Measurements from ENCODE around the gene PXDN.

PXDN gene

GRCh38 chr2:1744446-1745170 lies at the start of gene PXDN:
Gene PXDN (minus strand): TSS chr2:1744515. CDS start chr2:1744455, 60 bp downstream.
- peaks cover 65% of the 10 kb centered on the region for H3K27me3 Mint-ChIP-seq
- no peaks in the 10 kb centered on the region for H3K36me3 Mint-ChIP-seq
- H3K27ac Mint-ChIP-seq, result no peak within 1 kb of the TSS
- no peak for ATAC-seq
- peak within 1 kb of the TSS; percentile 13 for H3K4me3 Mint-ChIP-seq
- no peaks in the 10 kb centered on the region for H3K4me1 Mint-ChIP-seq
- peaks cover 2% of the 10 kb centered on the region for H3K9me3 Mint-ChIP-seq

GRCh38 chr2:1793868-1794445 lies 49.6 kb upstream of the PXDN start:
- no peak for ATAC-seq
- Mint-ChIP-seq H3K27ac (no peak overlapping the region), H3K36me3 (no peaks in the 10 kb centered on the region), H3K9me3 (no peaks in the 10 kb centered on the region), H3K4me1 (no peaks in the 10 kb centered on the region), H3K4me3 (no peak overlapping the region), H3K27me3 (peaks cover 7% of the 10 kb centered on the region)

GRCh38 chr2:1793001-1793867 lies 48.9 kb upstream of the PXDN start:
- Mint-ChIP-seq H3K4me1 (no peaks in the 10 kb centered on the region), H3K27me3 (peaks cover 3% of the 10 kb centered on the region), H3K27ac (no peak overlapping the region), H3K4me3 (no peak overlapping the region), H3K9me3 (no peaks in the 10 kb centered on the region), H3K36me3 (no peaks in the 10 kb centered on the region)
- no peak for ATAC-seq

- no peak for ATAC-seq
- no peaks in the 10 kb centered on the region for H3K36me3 Mint-ChIP-seq
- no peaks in the 10 kb centered on the region for H3K27me3 Mint-ChIP-seq
- H3K9me3 Mint-ChIP-seq, result no peaks in the 10 kb centered on the region
- H3K27ac Mint-ChIP-seq, result no peak overlapping the region
- H3K4me1 Mint-ChIP-seq, result no peaks in the 10 kb centered on the region
- H3K4me3 Mint-ChIP-seq, result no peak overlapping the region
These were observed 47.5 kb upstream of the PXDN start for GRCh38 chr2:1791685-1792435.

- H3K36me3 Mint-ChIP-seq, result no peaks in the 10 kb centered on the region
- no peak for ATAC-seq
- H3K4me1 Mint-ChIP-seq, result no peaks in the 10 kb centered on the region
- H3K9me3 Mint-ChIP-seq, result no peaks in the 10 kb centered on the region
- no peaks in the 10 kb centered on the region for H3K27me3 Mint-ChIP-seq
- no peak overlapping the region for H3K27ac Mint-ChIP-seq
- H3K4me3 Mint-ChIP-seq, result no peak overlapping the region
These were observed 46.8 kb upstream of the PXDN start for GRCh38 chr2:1791006-1791605.

- Mint-ChIP-seq H3K4me1 (no peaks in the 10 kb centered on the region), H3K27ac (no peak overlapping the region), H3K36me3 (no peaks in the 10 kb centered on the region), H3K27me3 (no peaks in the 10 kb centered on the region), H3K9me3 (no peaks in the 10 kb centered on the region), H3K4me3 (no peak overlapping the region)
- no peak for ATAC-seq
These were observed 46.2 kb upstream of the PXDN start for GRCh38 chr2:1790473-1790872.

GRCh38 chr2:1789610-1790009 lies 45.3 kb upstream of the PXDN start:
- Mint-ChIP-seq H3K4me1 (no peaks in the 10 kb centered on the region), H3K36me3 (no peaks in the 10 kb centered on the region), H3K9me3 (no peaks in the 10 kb centered on the region), H3K27ac (no peak overlapping the region), H3K27me3 (no peaks in the 10 kb centered on the region), H3K4me3 (no peak overlapping the region)
- no peak for ATAC-seq

GRCh38 chr2:1788478-1788959 lies 44.2 kb upstream of the PXDN start:
- no peaks in the 10 kb centered on the region for H3K27me3 Mint-ChIP-seq
- no peak overlapping the region for H3K27ac Mint-ChIP-seq
- H3K4me3 Mint-ChIP-seq, result no peak overlapping the region
- H3K9me3 Mint-ChIP-seq, result no peaks in the 10 kb centered on the region
- no peaks in the 10 kb centered on the region for H3K36me3 Mint-ChIP-seq
- ATAC-seq, result no peak
- H3K4me1 Mint-ChIP-seq, result no peaks in the 10 kb centered on the region

GRCh38 chr2:1787755-1788477 lies 43.6 kb upstream of the PXDN start:
- no peak overlapping the region for H3K4me3 Mint-ChIP-seq
- no peak for ATAC-seq
- no peak overlapping the region for H3K27ac Mint-ChIP-seq
- H3K4me1 Mint-ChIP-seq, result no peaks in the 10 kb centered on the region
- no peaks in the 10 kb centered on the region for H3K9me3 Mint-ChIP-seq
- no peaks in the 10 kb centered on the region for H3K27me3 Mint-ChIP-seq
- no peaks in the 10 kb centered on the region for H3K36me3 Mint-ChIP-seq

GRCh38 chr2:1784986-1785617 lies 40.8 kb upstream of the PXDN start:
- Mint-ChIP-seq H3K4me1 (no peaks in the 10 kb centered on the region), H3K9me3 (no peaks in the 10 kb centered on the region), H3K27ac (no peak overlapping the region), H3K36me3 (no peaks in the 10 kb centered on the region), H3K27me3 (no peaks in the 10 kb centered on the region), H3K4me3 (no peak overlapping the region)
- ATAC-seq, result no peak

GRCh38 chr2:1784087-1784486 lies 39.8 kb upstream of the PXDN start:
- no peaks in the 10 kb centered on the region for H3K9me3 Mint-ChIP-seq
- no peaks in the 10 kb centered on the region for H3K4me1 Mint-ChIP-seq
- no peak overlapping the region for H3K27ac Mint-ChIP-seq
- ATAC-seq, result no peak
- H3K27me3 Mint-ChIP-seq, result no peaks in the 10 kb centered on the region
- H3K36me3 Mint-ChIP-seq, result no peaks in the 10 kb centered on the region
- no peak overlapping the region for H3K4me3 Mint-ChIP-seq

GRCh38 chr2:1782514-1782913 lies 38.2 kb upstream of the PXDN start:
- H3K27me3 Mint-ChIP-seq, result no peaks in the 10 kb centered on the region
- no peak for ATAC-seq
- H3K4me3 Mint-ChIP-seq, result no peak overlapping the region
- no peaks in the 10 kb centered on the region for H3K4me1 Mint-ChIP-seq
- H3K36me3 Mint-ChIP-seq, result no peaks in the 10 kb centered on the region
- no peak overlapping the region for H3K27ac Mint-ChIP-seq
- no peaks in the 10 kb centered on the region for H3K9me3 Mint-ChIP-seq

GRCh38 chr2:1781291-1782080 lies 37.2 kb upstream of the PXDN start:
- no peaks in the 10 kb centered on the region for H3K27me3 Mint-ChIP-seq
- H3K4me3 Mint-ChIP-seq, result no peak overlapping the region
- H3K36me3 Mint-ChIP-seq, result no peaks in the 10 kb centered on the region
- no peaks in the 10 kb centered on the region for H3K9me3 Mint-ChIP-seq
- H3K4me1 Mint-ChIP-seq, result no peaks in the 10 kb centered on the region
- no peak overlapping the region for H3K27ac Mint-ChIP-seq
- ATAC-seq, result no peak
